Measurements from ENCODE around the gene HSPA4L.
A peak's percentile ranks its signal among the peaks of the same experiment; 100 is the strongest.

Gene HSPA4L

GRCh38 chr4:127880763-127881562 is 98.8 kb downstream of the HSPA4L start, which contains the start of gene PLK4:
PLK4 (plus strand) TSS chr4:127880893; CDS start chr4:127881135, 242 bp downstream.
- Histone ChIP-seq H3K36me3 (ENCODE audit: control insufficient read depth, insufficient read depth, low read length, severe bottlenecking) (no peaks in the 10 kb centered on the region), H3K27me3 (replicated peaks; ENCODE audit: control insufficient read depth, insufficient read depth, low read length) (no peaks in the 10 kb centered on the region), H3K9me3 (ENCODE audit: control insufficient read depth, low read length) (no peaks in the 10 kb centered on the region), H3K9ac (ENCODE audit: low read length) (peak within 1 kb of the TSS; percentile 89), H3K4me3 (ENCODE audit: low read length) (peak within 1 kb of the TSS; percentile 96), H3K4me1 (ENCODE audit: control insufficient read depth, insufficient read depth, low read length) (peaks cover 3% of the 10 kb centered on the region)
- peak; percentile 98 for DNase-seq (ENCODE audit: low read depth)

- DNase-seq (ENCODE audit: low read depth) = no peak
- no peaks in the 10 kb centered on the region for H3K36me3 ChIP-seq (ENCODE audit: control insufficient read depth, insufficient read depth, low read length, severe bottlenecking)
- H3K4me3 ChIP-seq (ENCODE audit: low read length) = peak overlapping the region; percentile 96
- no peaks in the 10 kb centered on the region for H3K9me3 ChIP-seq (ENCODE audit: control insufficient read depth, low read length)
- H3K27me3 ChIP-seq (replicated peaks; ENCODE audit: control insufficient read depth, insufficient read depth, low read length) = no peaks in the 10 kb centered on the region
- H3K4me1 ChIP-seq (ENCODE audit: control insufficient read depth, insufficient read depth, low read length) = no peaks in the 10 kb centered on the region
- H3K9ac ChIP-seq (ENCODE audit: low read length) = peak overlapping the region; percentile 89
Observed at GRCh38 chr4:127881563-127881864, 99.4 kb downstream of the HSPA4L start.

- Histone ChIP-seq H3K9ac (ENCODE audit: low read length) (no peak overlapping the region), H3K9me3 (ENCODE audit: control insufficient read depth, low read length) (no peaks in the 10 kb centered on the region), H3K4me3 (ENCODE audit: low read length) (no peak overlapping the region), H3K4me1 (ENCODE audit: control insufficient read depth, insufficient read depth, low read length) (peaks cover 5% of the 10 kb centered on the region), H3K36me3 (ENCODE audit: control insufficient read depth, insufficient read depth, low read length, severe bottlenecking) (no peaks in the 10 kb centered on the region), H3K27me3 (replicated peaks; ENCODE audit: control insufficient read depth, insufficient read depth, low read length) (no peaks in the 10 kb centered on the region)
- DNase-seq (ENCODE audit: low read depth) = no peak
Observed at GRCh38 chr4:127888559-127888958, 106.4 kb downstream of the HSPA4L start.

GRCh38 chr4:127889903-127890302 is 107.8 kb downstream of the HSPA4L start:
- H3K9ac ChIP-seq (ENCODE audit: low read length) = no peak overlapping the region
- H3K27me3 ChIP-seq (replicated peaks; ENCODE audit: control insufficient read depth, insufficient read depth, low read length) = no peaks in the 10 kb centered on the region
- H3K4me3 ChIP-seq (ENCODE audit: low read length) = no peak overlapping the region
- DNase-seq (ENCODE audit: low read depth) = no peak
- no peaks in the 10 kb centered on the region for H3K9me3 ChIP-seq (ENCODE audit: control insufficient read depth, low read length)
- H3K4me1 ChIP-seq (ENCODE audit: control insufficient read depth, insufficient read depth, low read length) = peaks cover 5% of the 10 kb centered on the region
- H3K36me3 ChIP-seq (ENCODE audit: control insufficient read depth, insufficient read depth, low read length, severe bottlenecking) = no peaks in the 10 kb centered on the region

All from adipocyte (in vitro differentiated cells).